ENCODE data around the gene ABCC3. TPM values are rescaled to one million over a fixed set of nuclear protein-coding genes. Genes with fewer than 3 reads are reported as not detected.

The ABCC3 gene
- polyA plus RNA-seq, 1 donor: 0.39 TPM

DNA sequence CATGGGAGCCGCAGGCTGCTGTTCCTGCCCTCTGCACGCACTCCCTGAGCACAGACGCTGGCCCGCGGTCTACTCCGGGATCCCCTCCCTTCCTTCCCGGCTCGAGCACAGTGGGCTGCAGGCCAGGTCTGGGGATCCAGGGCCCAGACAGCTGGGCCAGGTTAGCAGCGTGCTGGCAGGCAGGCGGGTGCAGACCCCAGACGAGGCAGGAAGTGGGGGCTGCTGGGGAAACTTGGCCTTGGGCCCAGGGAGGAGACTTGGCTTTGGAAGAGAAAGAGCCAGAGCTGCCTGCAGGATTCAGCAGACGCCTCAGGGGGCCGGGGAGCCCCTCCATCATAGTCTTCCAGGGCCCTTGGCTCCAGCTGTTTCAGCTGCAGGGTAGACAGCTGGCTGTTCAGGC is 30.2 kb upstream of the ABCC3 start:
- DNase-seq (ENCODE audit: low read depth): peak; percentile 76

DNA sequence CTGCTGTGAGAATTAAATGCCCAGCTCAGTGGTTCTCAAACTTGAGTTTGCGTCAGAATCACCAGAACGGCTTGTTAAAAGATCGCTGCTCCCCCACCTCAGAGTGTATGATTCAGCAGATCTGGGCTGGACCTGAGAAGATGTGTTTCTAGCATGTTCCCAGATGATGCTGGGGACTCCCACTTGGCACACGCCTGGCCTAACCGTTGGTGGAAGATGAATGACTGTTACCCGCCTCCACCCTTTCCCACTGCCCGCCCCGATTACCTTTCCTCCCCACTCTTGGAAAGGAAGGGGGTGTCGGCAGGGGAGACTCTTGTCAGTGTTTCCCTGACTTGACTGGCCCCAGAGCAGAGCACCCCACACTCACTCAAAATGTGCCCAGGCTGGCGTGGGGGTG is 29.3 kb upstream of the ABCC3 start:
- DNase-seq (ENCODE audit: low read depth): no peak

DNA sequence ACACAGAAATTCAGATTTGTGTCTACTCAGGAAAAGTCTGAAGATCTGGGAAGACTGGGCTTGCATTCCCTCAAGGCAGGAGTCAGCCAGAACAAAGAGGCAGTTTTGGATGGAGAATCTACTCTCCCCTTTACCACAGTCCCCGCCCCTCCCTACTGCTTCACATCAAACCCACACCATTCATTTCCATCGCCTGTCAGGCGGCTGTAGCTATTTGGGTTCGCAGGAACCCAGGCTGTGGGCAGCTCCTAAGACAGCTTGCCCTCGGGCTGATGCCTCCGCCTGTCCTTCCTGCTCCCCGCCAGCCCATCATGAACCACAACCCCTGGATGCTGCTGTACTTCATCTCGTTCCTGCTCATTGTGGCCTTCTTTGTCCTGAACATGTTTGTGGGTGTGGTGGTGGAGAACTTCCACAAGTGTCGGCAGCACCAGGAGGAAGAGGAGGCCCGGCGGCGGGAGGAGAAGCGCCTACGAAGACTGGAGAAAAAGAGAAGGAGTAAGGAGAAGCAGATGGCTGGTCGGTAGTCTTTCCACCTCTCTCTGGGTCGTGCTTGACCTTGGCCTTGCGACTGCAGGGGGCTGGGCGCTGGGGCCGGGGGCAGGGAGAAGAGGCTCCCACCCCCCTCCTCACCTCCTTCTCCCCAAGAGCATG is 27.0 kb upstream of the ABCC3 start:
- no peak for DNase-seq (ENCODE audit: low read depth)

GRCh38 chr17:50608700-50609379 is 25.8 kb upstream of the ABCC3 start:
- DNase-seq (ENCODE audit: low read depth): no peak

- no peak for DNase-seq (ENCODE audit: low read depth)
Measured at GRCh38 chr17:50609380-50610074, 25.2 kb upstream of the ABCC3 start.

DNA sequence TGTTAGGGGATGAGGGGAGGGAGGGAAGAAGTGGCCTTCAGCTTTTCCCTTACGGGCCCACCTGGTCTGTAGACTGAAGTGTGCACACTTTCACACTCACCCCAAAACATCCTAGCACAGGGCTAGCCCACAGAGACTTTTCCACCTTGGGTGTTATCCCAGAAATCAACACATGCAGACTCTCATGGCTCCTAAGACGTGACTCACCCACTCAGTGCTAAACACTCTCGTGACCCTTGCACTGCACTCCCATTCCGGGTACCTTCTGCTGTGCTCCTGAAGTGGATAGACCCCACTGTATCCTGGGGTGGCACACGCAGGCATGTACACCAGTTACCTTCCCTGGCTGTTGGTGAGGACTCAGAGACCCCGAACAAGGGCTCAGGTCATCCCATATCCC is 23.0 kb upstream of the ABCC3 start:
- DNase-seq (ENCODE audit: low read depth): no peak

- no peak for DNase-seq (ENCODE audit: low read depth)
Measured at GRCh38 chr17:50612281-50612680, 22.4 kb upstream of the ABCC3 start.

DNA sequence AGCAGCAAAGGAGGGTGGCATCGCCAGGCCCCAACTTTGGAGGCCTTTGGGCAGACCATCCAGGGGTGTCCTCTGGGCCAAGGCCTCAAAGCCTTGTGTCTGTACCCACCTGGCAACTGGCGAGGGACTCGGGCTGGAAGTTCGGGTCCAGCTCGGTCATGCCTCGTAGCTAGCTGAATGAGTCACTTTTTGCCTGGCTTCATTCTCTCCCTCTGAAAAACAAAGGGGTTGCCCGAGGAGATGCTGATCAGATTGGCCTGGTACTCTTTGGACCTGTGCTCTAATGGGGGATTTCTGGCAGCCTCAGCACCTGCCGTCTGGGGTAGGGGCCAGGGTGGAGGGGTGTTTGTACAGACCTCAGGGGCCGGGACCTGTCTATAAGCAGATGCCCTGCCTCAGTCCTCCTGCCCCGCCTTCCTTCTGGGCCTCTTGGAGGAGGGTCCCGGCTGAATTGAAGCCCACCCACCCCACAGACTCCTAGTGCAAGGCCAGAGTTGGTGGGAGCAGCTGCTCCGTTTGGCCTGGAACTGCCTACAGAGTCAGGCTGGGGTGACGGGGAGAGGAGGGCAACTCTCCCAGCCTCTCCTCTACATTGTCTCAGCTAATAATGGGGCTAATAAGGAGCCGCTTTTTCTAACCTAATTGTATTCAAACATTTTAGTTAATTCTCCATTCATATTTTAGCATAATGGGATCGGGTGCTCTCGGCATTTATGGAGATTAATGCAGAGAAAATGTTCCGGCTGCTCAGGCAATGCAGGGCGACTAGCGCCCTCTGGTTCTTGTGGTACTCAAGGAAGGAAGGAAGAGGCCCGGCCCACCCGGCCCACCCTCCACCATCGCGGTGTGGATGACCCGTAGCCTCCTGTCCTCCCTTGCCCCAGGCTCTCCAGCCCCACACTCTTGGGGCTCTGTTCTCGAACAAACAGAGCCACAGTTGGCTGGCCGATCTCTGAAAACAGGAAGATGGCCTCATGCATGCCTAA is 21.4 kb upstream of the ABCC3 start:
- DNase-seq (ENCODE audit: low read depth): no peak

GRCh38 chr17:50614471-50615051 is 20.1 kb upstream of the ABCC3 start:
- no peak for DNase-seq (ENCODE audit: low read depth)

DNA sequence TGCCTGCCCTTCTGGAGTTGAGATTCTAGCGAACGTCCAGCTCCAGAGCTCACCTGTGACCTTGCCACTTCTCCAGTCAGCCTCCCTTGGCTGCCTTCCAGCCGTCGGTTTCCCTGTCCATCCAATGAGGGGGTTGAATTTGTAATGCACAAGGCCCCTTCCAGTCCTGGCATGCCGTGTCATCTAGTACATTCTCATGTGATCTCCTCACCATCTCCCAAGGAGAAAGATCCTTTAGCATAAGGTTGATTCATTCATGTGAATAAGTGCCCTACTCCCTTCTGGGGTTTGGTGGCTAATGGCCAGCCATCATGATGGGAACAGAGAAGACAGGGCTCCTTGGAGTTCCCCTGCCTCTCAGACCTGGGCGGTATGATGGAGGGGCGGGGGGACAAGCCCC is 18.9 kb upstream of the ABCC3 start:
- DNase-seq (ENCODE audit: low read depth): no peak

DNA sequence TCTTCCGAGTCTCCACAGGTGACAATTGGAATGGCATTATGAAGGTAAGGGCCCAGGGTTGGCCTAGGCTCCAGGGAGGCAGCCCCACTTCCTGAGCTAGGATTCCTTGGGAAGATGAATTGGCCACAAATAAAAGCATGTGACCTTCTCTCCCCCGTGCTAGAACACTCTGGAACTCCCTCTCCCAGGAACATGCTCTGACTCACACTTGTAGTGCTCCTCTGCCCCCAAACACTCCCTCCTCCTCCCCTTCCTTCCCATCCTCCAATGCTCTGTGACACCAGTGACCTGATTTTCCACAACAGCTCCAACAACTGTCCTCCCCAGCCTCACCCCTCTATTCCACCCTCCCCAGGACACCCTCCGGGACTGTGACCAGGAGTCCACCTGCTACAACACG is 16.4 kb upstream of the ABCC3 start:
- DNase-seq (ENCODE audit: low read depth): no peak

DNA sequence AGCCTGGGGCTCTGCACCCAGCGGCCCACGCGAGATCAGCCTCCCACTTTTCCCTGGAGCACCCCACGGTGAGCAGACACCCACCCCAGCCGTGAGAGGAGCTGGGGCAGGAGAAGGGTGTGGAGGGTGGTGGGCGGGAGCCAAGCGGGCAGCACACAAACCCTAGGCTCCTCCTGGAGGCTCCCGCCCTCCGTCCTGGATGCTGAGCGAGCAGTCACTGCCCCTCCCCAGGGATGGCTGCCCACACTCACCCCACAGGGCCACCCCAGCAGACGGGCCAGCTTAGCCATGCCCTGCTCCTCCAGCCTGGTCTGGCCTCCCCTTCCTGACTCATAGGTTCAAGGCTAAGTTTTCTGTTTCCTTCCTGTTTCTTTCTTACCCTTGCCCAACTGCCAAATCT is 15.7 kb upstream of the ABCC3 start:
- DNase-seq (ENCODE audit: low read depth): no peak

- no peak for DNase-seq (ENCODE audit: low read depth)
Measured at GRCh38 chr17:50619489-50619888, 15.2 kb upstream of the ABCC3 start.

DNA sequence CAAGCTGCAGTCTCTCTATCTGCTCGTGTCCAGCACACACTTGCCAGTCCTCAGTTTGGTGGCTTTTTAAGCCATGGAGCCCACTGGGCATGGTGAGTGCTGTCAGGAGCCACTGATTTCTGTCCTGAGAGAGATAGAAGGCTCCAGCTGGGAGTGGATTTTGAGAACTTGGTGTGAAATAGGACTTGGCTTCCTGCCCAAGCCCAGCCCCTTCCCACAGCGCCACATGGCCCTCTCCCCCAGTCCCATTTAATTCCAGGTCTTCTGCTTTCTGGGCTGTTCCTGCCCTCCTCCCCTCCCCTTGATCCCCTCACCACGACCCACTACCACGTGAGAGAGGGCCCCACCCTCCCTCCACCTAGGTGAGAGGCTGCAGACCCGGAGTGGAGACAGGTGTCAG is 14.4 kb upstream of the ABCC3 start:
- no peak for DNase-seq (ENCODE audit: low read depth)

- no peak for DNase-seq (ENCODE audit: low read depth)
Measured at GRCh38 chr17:50620858-50621257, 13.8 kb upstream of the ABCC3 start.

GRCh38 chr17:50621574-50622031 is 13.1 kb upstream of the ABCC3 start:
- DNase-seq (ENCODE audit: low read depth): no peak

DNA sequence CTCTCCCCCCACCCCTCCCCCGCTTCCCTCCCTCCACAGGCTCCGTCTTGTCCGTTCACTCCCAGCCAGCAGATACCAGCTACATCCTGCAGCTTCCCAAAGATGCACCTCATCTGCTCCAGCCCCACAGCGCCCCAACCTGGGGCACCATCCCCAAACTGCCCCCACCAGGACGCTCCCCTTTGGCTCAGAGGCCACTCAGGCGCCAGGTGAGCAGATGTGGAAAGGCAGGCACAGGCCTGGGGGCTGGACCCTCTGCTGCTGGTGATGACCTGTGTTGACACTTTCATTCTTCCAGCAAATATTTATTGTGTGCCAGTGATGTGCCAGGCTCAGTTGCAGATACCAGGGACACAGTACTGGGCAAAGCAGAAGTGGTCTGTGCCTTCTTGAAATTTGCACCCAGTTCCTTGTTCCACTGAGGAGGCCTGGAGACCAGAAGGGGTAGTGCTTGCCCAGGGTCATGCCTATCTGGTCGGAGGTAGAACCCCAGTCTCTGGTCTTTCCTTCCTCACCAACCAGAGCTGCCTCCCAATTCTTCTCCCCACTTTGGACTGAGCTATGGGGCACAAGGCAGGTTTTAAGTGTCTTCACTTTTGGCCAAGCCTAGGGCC is 10.3 kb upstream of the ABCC3 start:
- DNase-seq (ENCODE audit: low read depth): no peak

DNA sequence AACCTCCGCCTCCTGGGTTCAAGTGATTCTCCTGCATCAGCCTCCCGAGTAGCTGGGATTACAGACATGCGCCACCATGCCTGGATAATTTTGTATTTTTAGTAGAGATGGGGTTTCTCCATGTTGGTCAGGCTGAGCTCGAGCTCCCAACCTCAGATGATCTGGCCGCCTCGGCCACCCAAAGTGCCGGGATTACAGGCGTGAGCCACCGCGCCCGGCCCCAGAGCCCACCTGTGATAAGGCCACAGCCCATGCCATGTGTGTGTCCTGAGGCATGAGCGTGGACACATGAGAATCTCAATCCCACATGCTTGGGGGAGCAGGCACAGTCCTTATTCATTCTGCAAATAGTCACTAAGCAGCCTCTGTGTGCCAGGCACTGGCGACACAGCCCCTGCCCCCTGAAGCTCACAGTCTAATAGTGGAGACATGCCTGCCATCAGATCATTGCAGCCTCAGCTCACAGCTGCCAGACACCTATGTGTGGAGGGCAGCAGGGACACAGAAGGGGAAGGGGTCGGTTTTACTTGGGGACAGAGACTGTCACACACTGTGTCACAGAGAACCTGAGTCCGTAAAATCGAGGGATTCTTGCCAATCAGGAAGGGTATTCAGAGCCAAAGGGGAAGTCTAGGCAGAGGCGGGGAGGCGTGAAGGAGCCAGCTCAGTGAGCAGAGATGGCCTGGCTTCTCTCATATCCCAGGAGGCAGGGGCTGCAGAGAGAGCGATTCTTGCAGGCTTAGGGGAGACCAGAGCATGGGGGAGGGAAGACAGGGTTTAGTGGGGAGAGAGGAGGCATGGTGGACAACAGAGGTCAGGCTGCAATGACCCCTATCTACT is 9.4 kb upstream of the ABCC3 start:
- DNase-seq (ENCODE audit: low read depth): no peak

GRCh38 chr17:50626037-50626574 is 8.6 kb upstream of the ABCC3 start:
- DNase-seq (ENCODE audit: low read depth): no peak
